ENCODE measurements around the gene ARID4B.

Gene ARID4B

DNA sequence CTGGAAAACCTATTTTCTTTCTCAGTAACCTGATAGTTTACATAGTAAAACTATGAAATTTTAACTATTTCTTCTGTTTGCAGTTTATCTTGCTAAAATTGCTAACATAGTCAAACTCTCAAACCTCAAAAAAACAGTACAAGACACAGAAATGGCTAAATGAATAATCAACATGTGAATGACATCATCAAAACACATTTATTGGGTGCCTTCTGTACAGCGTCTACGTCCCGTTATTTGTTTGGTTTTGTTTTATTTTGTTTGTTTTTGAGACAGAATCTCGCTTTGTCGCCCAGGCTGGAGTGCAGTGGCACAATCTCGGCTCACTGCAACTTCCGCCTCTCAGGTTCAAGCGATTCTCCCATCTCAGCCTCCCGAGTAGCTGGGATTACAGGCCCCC lies 178.2 kb downstream of the ARID4B start:
- H3K79me2 ChIP-seq (ENCODE audit: insufficient read depth, low read length) = peaks cover 26% of the 10 kb centered on the region; the same call in 1 of the 2 replicates
- no peaks in the 10 kb centered on the region for H3K9me2 ChIP-seq (replicated peaks; ENCODE audit: insufficient read depth, low read length)
- peaks cover 33% of the 10 kb centered on the region; the same call in 1 of the 2 replicates for H3K36me3 ChIP-seq (ENCODE audit: low read length)
- H3K27me3 ChIP-seq (ENCODE audit: low read length) = no peaks in the 10 kb centered on the region
- no peaks in the 10 kb centered on the region for H3K9me3 ChIP-seq (ENCODE audit: insufficient read depth, low read length)
- H3F3A ChIP-seq (ENCODE audit: insufficient read depth) = peaks cover 7% of the 10 kb centered on the region; the same call in 1 of the 2 replicates
- no peak overlapping the region for H3K9ac ChIP-seq (ENCODE audit: low read length)
- no peak overlapping the region for H3K4me2 ChIP-seq (ENCODE audit: low read depth, low read length, poor library complexity, severe bottlenecking)
- H4K20me1 ChIP-seq (ENCODE audit: low read depth, low read length) = peaks cover 4% of the 10 kb centered on the region; the same call in 1 of the 2 replicates
- no peak overlapping the region for H3K4me3 ChIP-seq (ENCODE audit: insufficient read depth, low read length, poor library complexity, severe bottlenecking)
- H2AFZ ChIP-seq (ENCODE audit: low read depth, low read length, severe bottlenecking) = no peak overlapping the region
- TF ChIP-seq, protein P1, sequence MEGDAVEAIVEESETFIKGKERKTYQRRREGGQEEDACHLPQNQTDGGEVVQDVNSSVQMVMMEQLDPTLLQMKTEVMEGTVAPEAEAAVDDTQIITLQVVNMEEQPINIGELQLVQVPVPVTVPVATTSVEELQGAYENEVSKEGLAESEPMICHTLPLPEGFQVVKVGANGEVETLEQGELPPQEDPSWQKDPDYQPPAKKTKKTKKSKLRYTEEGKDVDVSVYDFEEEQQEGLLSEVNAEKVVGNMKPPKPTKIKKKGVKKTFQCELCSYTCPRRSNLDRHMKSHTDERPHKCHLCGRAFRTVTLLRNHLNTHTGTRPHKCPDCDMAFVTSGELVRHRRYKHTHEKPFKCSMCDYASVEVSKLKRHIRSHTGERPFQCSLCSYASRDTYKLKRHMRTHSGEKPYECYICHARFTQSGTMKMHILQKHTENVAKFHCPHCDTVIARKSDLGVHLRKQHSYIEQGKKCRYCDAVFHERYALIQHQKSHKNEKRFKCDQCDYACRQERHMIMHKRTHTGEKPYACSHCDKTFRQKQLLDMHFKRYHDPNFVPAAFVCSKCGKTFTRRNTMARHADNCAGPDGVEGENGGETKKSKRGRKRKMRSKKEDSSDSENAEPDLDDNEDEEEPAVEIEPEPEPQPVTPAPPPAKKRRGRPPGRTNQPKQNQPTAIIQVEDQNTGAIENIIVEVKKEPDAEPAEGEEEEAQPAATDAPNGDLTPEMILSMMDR (IDR thresholded peaks at IDR 0.05; ENCODE audit: insufficient read depth, low read length, poor library complexity, severe bottlenecking) = no peak
- TF ChIP-seq EZH2phosphoT487 (conservative IDR thresholded peaks at IDR 0.05; ENCODE audit: low read length) = no peak
- H3K27ac ChIP-seq (ENCODE audit: low read depth, low read length) = no peak overlapping the region

- peaks cover 1% of the 10 kb centered on the region; the same call in 1 of the 2 replicates for H4K20me1 ChIP-seq (ENCODE audit: low read depth, low read length)
- H3K79me2 ChIP-seq (ENCODE audit: insufficient read depth, low read length) = peaks cover 38% of the 10 kb centered on the region; the same call in 1 of the 2 replicates
- H3K9ac ChIP-seq (ENCODE audit: low read length) = no peak overlapping the region
- no peaks in the 10 kb centered on the region for H3K27me3 ChIP-seq (ENCODE audit: low read length)
- H3K27ac ChIP-seq (ENCODE audit: low read depth, low read length) = no peak overlapping the region
- no peaks in the 10 kb centered on the region for H3K9me3 ChIP-seq (ENCODE audit: insufficient read depth, low read length)
- H3K36me3 ChIP-seq (ENCODE audit: low read length) = peaks cover 38% of the 10 kb centered on the region; the same call in 1 of the 2 replicates
- H2AFZ ChIP-seq (ENCODE audit: low read depth, low read length, severe bottlenecking) = no peak overlapping the region
- TF ChIP-seq EZH2phosphoT487 (conservative IDR thresholded peaks at IDR 0.05; ENCODE audit: low read length) = no peak
- TF ChIP-seq, protein P1 (IDR thresholded peaks at IDR 0.05; ENCODE audit: insufficient read depth, low read length, poor library complexity, severe bottlenecking) = no peak
- no peaks in the 10 kb centered on the region for H3K9me2 ChIP-seq (replicated peaks; ENCODE audit: insufficient read depth, low read length)
- H3F3A ChIP-seq (ENCODE audit: insufficient read depth) = peaks cover 5% of the 10 kb centered on the region; the same call in 1 of the 2 replicates
- no peak overlapping the region for H3K4me2 ChIP-seq (ENCODE audit: low read depth, low read length, poor library complexity, severe bottlenecking)
- H3K4me3 ChIP-seq (ENCODE audit: insufficient read depth, low read length, poor library complexity, severe bottlenecking) = no peak overlapping the region
These were observed 180.7 kb downstream of the ARID4B start for GRCh38 chr1:235147269-235147668.

GRCh38 chr1:235145639-235146038 lies 182.3 kb downstream of the ARID4B start:
- TF ChIP-seq, protein P1 (IDR thresholded peaks at IDR 0.05; ENCODE audit: insufficient read depth, low read length, poor library complexity, severe bottlenecking) = no peak
- no peak for TF ChIP-seq EZH2phosphoT487 (conservative IDR thresholded peaks at IDR 0.05; ENCODE audit: low read length)
- Histone ChIP-seq H3F3A (ENCODE audit: insufficient read depth) (peaks cover 3% of the 10 kb centered on the region; the same call in 1 of the 2 replicates), H3K9me2 (replicated peaks; ENCODE audit: insufficient read depth, low read length) (no peaks in the 10 kb centered on the region), H3K36me3 (ENCODE audit: low read length) (peaks cover 29% of the 10 kb centered on the region; the same call in 1 of the 2 replicates), H3K79me2 (ENCODE audit: insufficient read depth, low read length) (peaks cover 34% of the 10 kb centered on the region; the same call in 1 of the 2 replicates), H3K27ac (ENCODE audit: low read depth, low read length) (no peak overlapping the region), H3K4me3 (ENCODE audit: insufficient read depth, low read length, poor library complexity, severe bottlenecking) (no peak overlapping the region), H4K20me1 (ENCODE audit: low read depth, low read length) (no peaks in the 10 kb centered on the region), H3K9me3 (ENCODE audit: insufficient read depth, low read length) (no peaks in the 10 kb centered on the region), H3K9ac (ENCODE audit: low read length) (no peak overlapping the region), H3K27me3 (ENCODE audit: low read length) (no peaks in the 10 kb centered on the region), H2AFZ (ENCODE audit: low read depth, low read length, severe bottlenecking) (no peak overlapping the region), H3K4me2 (ENCODE audit: low read depth, low read length, poor library complexity, severe bottlenecking) (no peak overlapping the region)
